RWPE2 (cell line): ENCODE data around the gene PRR7.

Experiments used
- ATAC-seq: fragments of 200-7000 bp; cut with Tn5 transposase; 3 replicates; pipeline ENCODE4 v1.9.1; 2021; ENCODE audit warnings: low read depth
- DNase-seq: peaks from one replicate; pipeline ENCODE4 v3.0.0-alpha.2; 2020; ENCODE audit warnings: low spot score
- H3K27ac ChIP-seq: fragments of 450-650 bp; 2 replicates; pipeline ENCODE4 v1.5.1; 2017; ENCODE audit warnings: mild to moderate bottlenecking; ENCODE audit not compliant: poor library complexity, severe bottlenecking
- H3K27me3 ChIP-seq: fragments of 250-450 bp; sonication (Bioruptor Pico); 2 replicates; pipeline ENCODE4 v1.5.1; 2021; ENCODE audit warnings: mild to moderate bottlenecking, moderate library complexity; ENCODE audit not compliant: insufficient read depth, poor library complexity, severe bottlenecking
- H3K36me3 ChIP-seq: fragments of 250-450 bp; sonication (Bioruptor Pico); 2 replicates; pipeline ENCODE4 v1.5.1; 2020; ENCODE audit warnings: low read depth, mild to moderate bottlenecking, moderate library complexity
- H3K4me1 ChIP-seq: fragments of 250-450 bp; sonication (Bioruptor Pico); 2 replicates; pipeline ENCODE4 v1.5.1; 2021; ENCODE audit warnings: mild to moderate bottlenecking, moderate library complexity; ENCODE audit not compliant: insufficient read depth, poor library complexity, severe bottlenecking
- H3K4me3 ChIP-seq: fragments of 250-450 bp; sonication (Bioruptor Pico); 2 replicates; pipeline ENCODE4 v1.5.1; 2021; ENCODE audit warnings: mild to moderate bottlenecking, moderate library complexity; ENCODE audit not compliant: severe bottlenecking
- H3K9me3 ChIP-seq: fragments of 250-450 bp; sonication (Bioruptor Pico); 2 replicates; pipeline ENCODE4 v1.5.1; 2021; ENCODE audit warnings: mild to moderate bottlenecking, moderate library complexity; ENCODE audit not compliant: severe bottlenecking
- CTCF ChIP-seq: fragments of 450-650 bp; IDR thresholded peaks from one replicate; pipeline ENCODE4 v1.5.1; 2017; ENCODE audit warnings: mild to moderate bottlenecking, moderate library complexity; ENCODE audit not compliant: poor library complexity, severe bottlenecking

The PRR7 gene

GRCh38 chr5:177447066-177447610, 524 bp downstream of the PRR7 start:
- Histone ChIP-seq H3K9me3 (no peaks in the 10 kb centered on the region), H3K36me3 (no peaks in the 10 kb centered on the region), H3K4me1 (peaks cover 9% of the 10 kb centered on the region), H3K27ac (peak overlapping the region; percentile 83), H3K27me3 (no peaks in the 10 kb centered on the region), H3K4me3 (peak overlapping the region; percentile 55)
- DNase-seq (no peak), ATAC-seq (peak; percentile 1; the same call in 1 of the 3 replicates)
- TF ChIP-seq CTCF, result no peak

- peak; percentile 96 for DNase-seq
- peak overlapping the region; percentile 83 for H3K27ac ChIP-seq
- H3K4me1 ChIP-seq, result peaks cover 9% of the 10 kb centered on the region
- H3K36me3 ChIP-seq, result no peaks in the 10 kb centered on the region
- H3K4me3 ChIP-seq, result peak overlapping the region; percentile 55
- no peak for TF ChIP-seq CTCF
- ATAC-seq, result peak; percentile 65
- no peaks in the 10 kb centered on the region for H3K9me3 ChIP-seq
- H3K27me3 ChIP-seq, result no peaks in the 10 kb centered on the region
These were observed 1.1 kb downstream of the PRR7 start for GRCh38 chr5:177447611-177448243.

- no peaks in the 10 kb centered on the region for H3K36me3 ChIP-seq
- TF ChIP-seq CTCF, result no peak
- peak overlapping the region; percentile 55 for H3K4me3 ChIP-seq
- no peaks in the 10 kb centered on the region for H3K9me3 ChIP-seq
- no peaks in the 10 kb centered on the region for H3K27me3 ChIP-seq
- DNase-seq (no peak), ATAC-seq (no peak)
- H3K4me1 ChIP-seq, result peaks cover 9% of the 10 kb centered on the region
- H3K27ac ChIP-seq, result peak overlapping the region; percentile 83
These were observed 1.8 kb downstream of the PRR7 start for GRCh38 chr5:177448244-177448950.

GRCh38 chr5:177449140-177450061, 2.8 kb downstream of the PRR7 start:
- no peak for ATAC-seq
- peaks cover 9% of the 10 kb centered on the region for H3K4me1 ChIP-seq
- H3K27ac ChIP-seq, result peak overlapping the region; percentile 83

More at GRCh38 chr5:177449140-177450061, 2.8 kb downstream of the PRR7 start:
- Histone ChIP-seq H3K27me3 (no peaks in the 10 kb centered on the region), H3K9me3 (no peaks in the 10 kb centered on the region), H3K4me3 (no peak overlapping the region), H3K36me3 (no peaks in the 10 kb centered on the region)
- TF ChIP-seq CTCF, result no peak
- DNase-seq, result no peak
